ENCODE measurements around the gene ENO2.

Gene ENO2

GRCh38 chr12:6894321-6894720, 20.1 kb upstream of the ENO2 start:
- DNase-seq = no peak
- Histone ChIP-seq H3K4me3 (ENCODE audit: low read depth, low read length) (no peak overlapping the region), H3K27ac (no peak overlapping the region), H3K27me3 (replicated peaks) (no peaks in the 10 kb centered on the region), H3K36me3 (replicated peaks) (no peaks in the 10 kb centered on the region)
- no peak for TF ChIP-seq CTCF (IDR thresholded peaks at IDR 0.05; ENCODE audit: low read depth, low read length, missing control alignments)
- in situ Hi-C loops (cut with HindIII; ENCODE audit: low pct_ligation_motif_present, low sequenced_read_pairs) = no loop called here

GRCh38 chr12:6896846-6897435, 17.4 kb upstream of the ENO2 start:
- TF ChIP-seq CTCF (IDR thresholded peaks at IDR 0.05; ENCODE audit: low read depth, low read length, missing control alignments) = no peak
- Histone ChIP-seq H3K4me3 (ENCODE audit: low read depth, low read length) (no peak overlapping the region), H3K36me3 (replicated peaks) (no peaks in the 10 kb centered on the region), H3K27me3 (replicated peaks) (no peaks in the 10 kb centered on the region), H3K27ac (no peak overlapping the region)
- no peak for DNase-seq
- in situ Hi-C loops (cut with HindIII; ENCODE audit: low pct_ligation_motif_present, low sequenced_read_pairs) = no loop called here

- in situ Hi-C loops (cut with HindIII; ENCODE audit: low pct_ligation_motif_present, low sequenced_read_pairs) = no loop called here
- H3K27ac ChIP-seq = no peak overlapping the region
- no peak overlapping the region for H3K4me3 ChIP-seq (ENCODE audit: low read depth, low read length)
Measured at GRCh38 chr12:6899427-6899826, 15.0 kb upstream of the ENO2 start.

GRCh38 chr12:6899837-6900519, 14.4 kb upstream of the ENO2 start:
- no peak overlapping the region for H3K4me3 ChIP-seq (ENCODE audit: low read depth, low read length)
- DNase-seq = no peak
- no peaks in the 10 kb centered on the region for H3K36me3 ChIP-seq (replicated peaks)
- no peaks in the 10 kb centered on the region for H3K27me3 ChIP-seq (replicated peaks)
- no peak overlapping the region for H3K27ac ChIP-seq
- TF ChIP-seq CTCF (IDR thresholded peaks at IDR 0.05; ENCODE audit: low read depth, low read length, missing control alignments) = no peak
- in situ Hi-C loops (cut with HindIII; ENCODE audit: low pct_ligation_motif_present, low sequenced_read_pairs) = no loop called here

More at GRCh38 chr12:6899427-6899826, 15.0 kb upstream of the ENO2 start:
- DNase-seq = no peak
- Histone ChIP-seq H3K36me3 (replicated peaks) (no peaks in the 10 kb centered on the region), H3K27me3 (replicated peaks) (no peaks in the 10 kb centered on the region)
- TF ChIP-seq CTCF (IDR thresholded peaks at IDR 0.05; ENCODE audit: low read depth, low read length, missing control alignments) = no peak

DNA sequence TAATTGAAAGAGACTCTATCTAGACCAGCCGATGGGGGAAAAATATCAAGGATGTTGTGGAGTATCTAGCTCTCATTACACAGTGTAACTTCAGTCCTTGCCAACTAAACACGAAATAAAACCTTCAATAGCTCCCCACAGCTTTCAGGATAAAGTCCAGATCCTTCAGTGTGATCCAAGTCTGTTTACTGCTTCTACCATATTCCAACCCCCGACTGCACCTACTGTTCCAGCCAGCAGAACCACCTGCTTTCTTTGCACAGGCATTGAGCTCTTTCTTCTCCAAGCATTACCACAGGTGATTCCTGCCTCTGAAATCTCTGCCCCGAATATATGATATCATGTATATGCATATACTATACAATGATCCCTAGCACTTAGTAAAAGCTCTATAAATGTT, 11.9 kb upstream of the ENO2 start:
- no peak for DNase-seq
- Histone ChIP-seq H3K27ac (no peak overlapping the region), H3K4me3 (ENCODE audit: low read depth, low read length) (no peak overlapping the region), H3K36me3 (replicated peaks) (no peaks in the 10 kb centered on the region), H3K27me3 (replicated peaks) (no peaks in the 10 kb centered on the region)
- in situ Hi-C loops (cut with HindIII; ENCODE audit: low pct_ligation_motif_present, low sequenced_read_pairs) = no loop called here
- TF ChIP-seq CTCF (IDR thresholded peaks at IDR 0.05; ENCODE audit: low read depth, low read length, missing control alignments) = no peak

- no peak for DNase-seq
- no peak overlapping the region for H3K27ac ChIP-seq
- H3K4me3 ChIP-seq (ENCODE audit: low read depth, low read length) = no peak overlapping the region
- H3K27me3 ChIP-seq (replicated peaks) = no peaks in the 10 kb centered on the region
- in situ Hi-C loops (cut with HindIII; ENCODE audit: low pct_ligation_motif_present, low sequenced_read_pairs) = no loop called here
- TF ChIP-seq CTCF (IDR thresholded peaks at IDR 0.05; ENCODE audit: low read depth, low read length, missing control alignments) = no peak
- H3K36me3 ChIP-seq (replicated peaks) = no peaks in the 10 kb centered on the region
Measured at GRCh38 chr12:6903722-6904121, 10.7 kb upstream of the ENO2 start.
